ENCODE measurements around the gene DIPK1C.

- TF ChIP-seq CTCF (IDR thresholded peaks at IDR 0.05) (no peak), EZH2 (IDR thresholded peaks at IDR 0.05) (no peak)
These were observed 44.3 kb upstream of the DIPK1C start for GRCh38 chr18:74501386-74501785.

Data from neural progenitor cell (in vitro differentiated cells).